ENCODE measurements around the gene KAZN.

Gene KAZN

GRCh38 chr1:15101801-15102200, 503.3 kb downstream of the KAZN start:
- no peak for TF ChIP-seq CTCF (IDR thresholded peaks at IDR 0.05; ENCODE audit: control insufficient read depth, extremely low read depth, insufficient read depth)
- H3K4me3 ChIP-seq (ENCODE audit: low read depth, low read length): no peak overlapping the region
- DNase-seq (ENCODE audit: low read depth): no peak

- TF ChIP-seq CTCF (IDR thresholded peaks at IDR 0.05; ENCODE audit: control insufficient read depth, extremely low read depth, insufficient read depth): no peak
- no peak for DNase-seq (ENCODE audit: low read depth)
- H3K4me3 ChIP-seq (ENCODE audit: low read depth, low read length): no peak overlapping the region
These were observed 504.2 kb downstream of the KAZN start for GRCh38 chr1:15102646-15103045.

- TF ChIP-seq CTCF (IDR thresholded peaks at IDR 0.05; ENCODE audit: control insufficient read depth, extremely low read depth, insufficient read depth): no peak
- no peak for DNase-seq (ENCODE audit: low read depth)
These were observed 504.7 kb downstream of the KAZN start for GRCh38 chr1:15103211-15103610.

GRCh38 chr1:15103906-15104305, 505.4 kb downstream of the KAZN start:
- TF ChIP-seq CTCF (IDR thresholded peaks at IDR 0.05; ENCODE audit: control insufficient read depth, extremely low read depth, insufficient read depth): no peak
- H3K4me3 ChIP-seq (ENCODE audit: low read depth, low read length): no peak overlapping the region
- DNase-seq (ENCODE audit: low read depth): no peak

More at GRCh38 chr1:15103211-15103610, 504.7 kb downstream of the KAZN start:
- H3K4me3 ChIP-seq (ENCODE audit: low read depth, low read length): no peak overlapping the region

GRCh38 chr1:15104768-15105167, 506.3 kb downstream of the KAZN start:
- H3K4me3 ChIP-seq (ENCODE audit: low read depth, low read length): no peak overlapping the region
- no peak for DNase-seq (ENCODE audit: low read depth)
- TF ChIP-seq CTCF (IDR thresholded peaks at IDR 0.05; ENCODE audit: control insufficient read depth, extremely low read depth, insufficient read depth): no peak

GRCh38 chr1:15106608-15107007, 508.1 kb downstream of the KAZN start:
- no peak overlapping the region for H3K4me3 ChIP-seq (ENCODE audit: low read depth, low read length)
- no peak for DNase-seq (ENCODE audit: low read depth)
- no peak for TF ChIP-seq CTCF (IDR thresholded peaks at IDR 0.05; ENCODE audit: control insufficient read depth, extremely low read depth, insufficient read depth)

- DNase-seq (ENCODE audit: low read depth): no peak
- TF ChIP-seq CTCF (IDR thresholded peaks at IDR 0.05; ENCODE audit: control insufficient read depth, extremely low read depth, insufficient read depth): no peak
- no peak overlapping the region for H3K4me3 ChIP-seq (ENCODE audit: low read depth, low read length)
These were observed 508.7 kb downstream of the KAZN start for GRCh38 chr1:15107058-15107687.

Measured in LNCaP clone FGC (cell line).